Stimulated activated CD8-positive, alpha-beta memory T cell treated with anti-CD3 and anti-CD28 coated beads, Interleukin-15, amount 100 ng/mL, for 24 hours (primary cell): ENCODE data around the gene APP.
"Not testable (repeated sequence)": the region's sequence is repeated elsewhere in the genome, so short reads cannot be mapped to it uniquely, and the experiment has no call there.

ENCODE experiments used
- DNase-seq: peaks from one replicate; pipeline ENCODE4 v3.0.0-alpha.2; 2020; ENCODE audit warnings: low read depth

Gene APP

DNA sequence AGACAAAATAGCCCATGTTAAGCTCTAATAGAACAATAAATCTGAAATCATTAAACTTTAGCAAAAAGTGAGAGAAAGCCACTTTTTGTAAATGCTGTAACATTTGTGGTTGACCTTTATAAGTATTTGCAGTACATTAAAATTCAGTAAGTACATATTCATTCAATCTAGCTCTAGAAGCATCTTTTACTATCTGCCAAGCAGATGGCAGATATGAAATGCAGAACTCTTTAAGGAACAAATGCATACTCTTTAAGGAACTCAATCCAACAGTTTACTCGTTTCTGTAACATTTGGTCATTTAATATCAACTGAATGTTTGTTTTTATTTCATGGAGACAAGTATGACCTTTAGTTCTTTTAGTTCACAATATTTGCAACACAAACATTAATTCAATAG lies 150.1 kb downstream of the APP start:
- DNase-seq = no peak

DNA sequence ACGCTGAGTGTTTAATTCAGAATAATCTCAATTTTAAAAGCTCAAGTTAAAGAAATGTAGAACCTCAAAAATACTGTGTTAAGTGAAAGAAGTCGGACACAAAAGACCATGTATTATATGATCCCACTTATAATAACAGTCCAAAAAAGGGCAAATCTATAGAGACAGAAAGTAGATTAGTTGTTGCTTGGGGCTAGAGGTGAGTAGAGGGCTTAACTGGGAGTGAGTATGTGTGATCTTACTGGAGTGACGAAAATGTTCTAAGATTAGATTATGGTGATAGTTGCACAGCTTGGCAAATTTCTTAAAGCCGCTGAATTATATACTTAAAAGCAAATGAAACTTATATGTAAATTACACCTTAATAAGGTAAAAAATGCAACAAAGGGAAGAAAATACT lies 150.5 kb downstream of the APP start:
- no peak for DNase-seq

DNA sequence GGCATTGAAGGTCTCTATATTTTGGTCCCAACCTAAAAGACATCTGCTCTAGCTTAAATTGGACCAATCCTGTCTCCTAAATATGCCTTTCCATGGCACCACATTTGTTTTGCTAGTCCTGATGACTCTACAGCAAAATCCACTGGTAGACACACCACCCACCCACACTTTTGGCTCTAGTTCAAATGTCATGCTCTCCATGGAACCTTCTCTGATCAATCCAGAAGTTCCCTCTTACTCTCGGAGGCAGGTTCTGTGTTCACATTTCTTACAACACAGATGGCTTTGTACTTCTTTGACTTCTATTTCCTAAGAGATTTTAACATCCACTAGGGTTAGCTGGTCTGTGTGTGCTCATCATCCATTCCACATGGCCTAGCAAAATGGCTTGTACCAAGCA lies 151.3 kb downstream of the APP start:
- no peak for DNase-seq

DNA sequence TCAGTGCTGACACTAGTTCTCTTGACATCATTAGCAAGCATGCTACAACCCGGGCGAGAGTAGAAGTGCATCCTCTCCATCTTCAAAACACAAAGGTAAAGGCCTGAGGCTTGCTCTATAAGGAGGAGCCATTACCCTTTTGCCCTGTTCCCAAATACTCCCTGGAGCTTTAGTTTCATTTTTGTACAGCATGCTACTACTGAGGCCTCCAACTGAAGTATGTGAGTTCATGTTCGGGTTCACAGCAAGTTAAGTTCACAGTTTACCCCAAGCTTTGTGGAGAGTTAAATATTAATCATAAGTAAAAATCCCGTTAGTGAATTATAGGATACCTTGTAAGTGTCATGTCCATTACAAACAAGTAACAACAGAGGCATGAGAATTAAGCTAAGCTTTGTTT lies 156.6 kb downstream of the APP start:
- no peak for DNase-seq

DNA sequence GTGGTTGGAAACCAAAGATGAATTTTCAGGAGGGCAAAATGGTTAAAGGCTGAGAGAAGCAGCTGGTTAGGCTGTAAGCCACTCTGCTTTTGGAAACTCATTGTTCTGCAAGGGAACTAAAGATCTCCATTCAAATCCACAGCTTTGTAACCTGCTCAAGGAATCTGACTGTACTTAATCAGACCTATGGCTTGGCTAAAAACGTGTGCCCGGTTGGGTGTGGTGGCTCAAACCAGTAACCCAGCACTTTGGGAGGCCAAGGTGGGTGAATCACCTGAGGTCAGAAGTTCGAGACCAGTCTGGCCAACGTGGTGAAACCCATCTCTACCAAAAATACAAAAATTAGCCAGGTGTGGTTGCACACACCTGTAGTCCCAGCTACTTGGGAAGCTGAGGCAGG lies 158.1 kb downstream of the APP start:
- not testable (repeated sequence) for DNase-seq

DNA sequence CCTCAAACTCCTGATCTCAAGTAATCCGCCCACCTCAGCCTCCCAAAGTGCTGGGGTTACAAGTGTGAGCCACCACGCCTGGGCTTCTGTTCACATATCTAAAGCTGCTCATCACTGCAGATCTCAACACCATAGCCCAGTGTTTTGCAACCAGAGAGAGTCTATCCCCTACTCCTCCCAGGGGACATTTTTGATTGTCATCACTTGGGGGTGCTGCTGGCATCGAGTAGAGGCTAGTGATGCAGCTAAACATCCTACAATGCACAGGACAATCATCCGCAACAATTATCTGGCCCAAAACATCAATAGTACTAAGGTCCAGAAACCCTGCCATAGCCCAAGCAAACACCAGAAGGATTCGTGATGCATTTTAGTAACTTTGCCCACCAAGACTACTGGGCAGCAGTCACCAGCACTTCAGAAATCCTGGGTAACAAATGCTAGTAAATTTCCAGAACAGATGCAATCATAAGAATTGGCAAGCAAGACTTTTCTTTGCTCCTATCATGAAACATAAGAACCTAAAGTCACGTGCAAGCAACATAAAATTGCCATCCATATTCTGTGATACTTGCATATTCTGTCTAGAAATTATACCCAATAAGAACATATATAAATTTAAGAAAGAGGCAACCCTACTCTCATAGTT lies 159.2 kb downstream of the APP start:
- DNase-seq = no peak

DNA sequence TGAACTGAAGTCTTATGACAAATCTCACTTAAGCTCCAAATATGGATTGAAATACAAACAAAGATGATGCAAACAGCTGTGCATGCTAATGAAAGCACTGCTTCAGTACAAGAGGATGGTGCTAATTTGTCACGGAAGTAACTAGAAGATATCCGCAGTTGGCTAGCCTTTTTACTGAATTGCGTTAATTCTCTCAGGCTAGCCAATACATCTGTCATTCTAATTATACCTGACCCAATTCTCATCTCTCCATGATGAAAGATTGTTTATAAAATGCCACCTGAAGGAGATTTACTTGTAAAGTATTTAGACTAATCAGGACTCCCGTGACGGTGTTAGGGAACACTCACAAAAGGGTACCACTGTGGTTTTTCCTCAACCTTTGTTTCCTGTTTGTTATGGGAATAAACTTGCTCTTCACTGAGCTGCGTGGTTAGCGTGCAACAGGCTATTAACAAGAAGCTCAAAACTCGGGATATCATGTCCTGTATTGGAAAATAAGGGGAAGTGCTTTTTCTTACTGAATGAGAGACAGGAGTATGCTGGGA lies 162.5 kb downstream of the APP start:
- no peak for DNase-seq

DNA sequence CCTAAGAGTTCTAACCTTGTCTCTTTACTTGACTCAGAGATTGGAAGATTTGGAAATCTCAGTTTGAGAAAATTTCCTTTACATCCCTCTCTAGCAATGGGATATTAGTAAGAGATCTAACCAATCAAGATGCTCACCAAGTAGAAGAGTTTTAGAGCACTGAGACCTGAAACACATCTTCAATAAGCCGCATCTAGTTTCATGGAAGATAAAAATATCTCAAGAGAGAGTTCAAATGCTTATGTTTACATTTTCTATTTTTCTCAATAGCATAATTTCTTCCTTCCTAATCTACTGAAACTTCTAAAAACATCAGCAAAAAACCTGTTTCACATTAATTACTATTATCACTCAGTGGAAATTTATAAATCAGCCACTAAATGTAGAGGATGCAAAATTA lies 165.1 kb downstream of the APP start:
- no peak for DNase-seq

DNA sequence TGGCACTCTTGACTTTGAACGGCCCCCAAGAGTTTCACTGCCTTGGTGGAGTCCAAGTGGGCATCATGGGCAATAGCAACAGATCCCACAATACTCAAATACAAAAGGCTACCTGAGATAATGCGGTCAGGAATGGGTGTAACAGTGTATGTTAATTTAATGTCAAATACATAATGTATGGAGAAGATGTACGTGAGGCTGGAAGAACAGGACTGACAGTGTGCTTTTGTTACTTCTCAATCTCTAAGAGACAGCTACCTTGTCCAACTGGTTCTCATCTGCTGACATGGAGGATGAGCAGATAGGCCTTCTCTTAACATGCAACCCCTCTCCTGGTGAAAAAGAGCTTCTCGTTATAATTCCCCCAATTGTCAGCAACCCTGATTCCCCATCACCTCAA lies 167.2 kb downstream of the APP start:
- DNase-seq = no peak

DNA sequence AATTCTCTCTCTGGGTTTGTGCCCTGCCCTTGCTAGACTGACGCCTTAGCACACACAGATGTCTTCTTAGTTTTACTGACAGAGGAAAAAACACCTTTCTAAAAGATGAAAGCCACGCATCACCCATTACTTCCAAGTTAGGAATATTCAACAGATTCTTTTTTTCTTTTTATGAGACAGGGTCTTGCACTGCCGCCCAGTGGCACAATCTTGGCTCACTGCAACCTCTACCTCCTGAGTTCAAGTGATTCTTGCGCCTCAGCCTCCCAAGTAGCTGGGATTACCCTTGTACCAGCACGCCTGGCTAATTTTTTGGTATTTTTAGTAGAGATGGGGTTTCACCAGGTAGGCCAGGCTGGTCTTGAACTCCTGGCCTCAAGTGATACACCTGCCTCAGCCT lies 169.2 kb downstream of the APP start:
- no peak for DNase-seq

DNA sequence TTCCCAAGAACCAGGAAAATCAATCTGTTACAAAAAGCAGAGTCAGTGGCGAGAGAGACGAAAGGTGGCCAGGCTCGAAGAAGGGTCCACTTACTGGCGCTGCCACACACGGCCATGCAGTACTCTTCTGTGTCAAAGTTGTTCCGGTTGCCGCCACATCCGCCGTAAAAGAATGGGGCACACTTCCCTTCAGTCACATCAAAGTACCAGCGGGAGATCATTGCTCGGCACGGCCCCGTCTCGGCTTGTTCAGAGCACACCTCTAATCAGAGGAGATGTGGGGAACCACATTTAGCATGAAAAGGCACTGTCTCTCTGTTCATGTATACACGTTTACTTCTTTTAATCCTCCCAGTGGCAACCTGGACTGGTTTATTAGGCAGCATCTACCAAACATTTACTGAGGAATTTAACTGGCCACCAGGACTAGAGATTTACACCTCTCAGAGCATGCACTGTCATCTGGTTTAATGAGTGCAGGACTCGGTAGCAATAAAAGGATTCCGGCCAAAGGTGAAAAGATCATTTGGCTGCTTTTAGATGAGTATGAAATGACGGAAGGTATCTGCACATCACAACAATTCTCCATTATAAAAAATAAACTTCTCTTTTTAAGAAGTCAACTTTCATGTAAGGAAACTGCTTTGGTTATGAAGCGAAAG lies 170.5 kb downstream of the APP start:
- peak; percentile 0 for DNase-seq

DNA sequence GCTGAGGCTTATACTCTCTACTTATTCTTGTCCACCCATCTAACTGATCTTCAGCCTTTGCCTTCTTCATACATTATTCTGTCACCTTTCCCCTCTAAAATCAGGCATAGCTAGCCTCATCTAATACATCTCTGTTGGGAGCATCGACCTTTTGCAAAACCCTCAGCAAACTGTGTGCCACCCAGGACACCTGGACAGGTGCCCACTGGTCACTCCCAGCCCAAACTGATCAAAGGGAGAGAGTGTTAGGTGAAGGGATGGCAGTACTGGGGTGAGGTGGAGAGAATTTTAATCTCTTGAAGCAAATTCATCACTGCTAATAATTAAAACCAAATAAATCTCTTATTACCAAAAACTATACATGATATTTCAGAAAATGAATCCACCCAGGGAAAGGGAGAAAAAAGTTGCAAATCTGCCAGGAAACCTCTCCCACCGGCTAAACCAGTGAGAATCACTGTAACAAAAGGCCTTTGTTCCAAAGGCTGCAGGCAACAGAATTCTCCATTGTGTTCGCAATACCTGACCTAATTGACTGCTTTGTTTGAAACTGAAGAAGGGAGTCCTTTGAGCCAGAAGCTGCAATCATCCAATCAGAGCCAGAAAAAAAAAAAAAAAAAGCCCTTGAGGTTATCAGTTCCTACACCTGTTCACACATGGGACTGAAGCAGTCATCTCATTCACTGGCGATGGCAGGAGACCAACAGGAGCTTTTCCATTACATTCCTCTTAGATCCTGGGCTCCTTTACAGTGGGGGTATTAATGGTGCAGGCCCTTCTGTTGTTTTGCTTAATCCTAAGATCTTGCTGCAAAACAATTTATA lies 172.6 kb downstream of the APP start:
- DNase-seq = no peak

DNA sequence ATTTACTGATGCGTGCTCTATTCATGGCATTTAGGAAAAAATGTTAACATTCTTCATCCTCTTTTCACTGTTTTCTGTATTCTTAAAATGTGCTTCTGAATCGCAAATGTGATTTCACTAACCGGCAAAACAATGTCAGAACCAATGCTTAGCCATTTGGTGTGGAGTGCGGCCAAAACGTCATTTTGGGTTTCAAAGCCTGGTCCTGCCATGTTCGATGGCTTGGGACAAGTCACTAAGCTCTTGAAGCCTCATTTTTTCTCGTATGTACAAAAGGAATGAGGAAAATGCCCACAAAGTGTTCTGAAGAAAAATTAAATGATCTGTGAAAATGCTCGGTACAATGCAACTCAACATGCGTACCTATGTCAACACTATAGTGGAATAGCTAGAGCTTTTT lies 175.3 kb downstream of the APP start:
- DNase-seq = no peak

DNA sequence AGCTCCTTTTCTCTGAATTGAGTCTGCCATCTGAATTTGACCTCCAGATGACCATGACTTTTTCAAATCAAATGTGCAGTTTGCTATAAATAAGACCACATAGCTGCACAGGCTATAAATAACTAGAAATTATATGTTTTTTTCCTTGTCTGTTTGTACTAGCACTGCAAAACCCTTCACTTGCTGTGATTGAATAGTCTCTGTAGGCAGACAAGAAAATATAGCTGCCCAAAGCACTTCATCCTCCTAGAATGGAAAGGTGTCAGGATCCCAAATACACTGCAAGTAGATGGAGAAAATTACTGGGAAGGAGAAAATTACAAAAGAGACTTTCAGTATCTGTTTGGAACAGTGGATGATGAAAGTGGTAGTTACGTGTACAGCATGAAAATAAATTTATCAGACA lies 175.8 kb downstream of the APP start:
- no peak for DNase-seq

DNA sequence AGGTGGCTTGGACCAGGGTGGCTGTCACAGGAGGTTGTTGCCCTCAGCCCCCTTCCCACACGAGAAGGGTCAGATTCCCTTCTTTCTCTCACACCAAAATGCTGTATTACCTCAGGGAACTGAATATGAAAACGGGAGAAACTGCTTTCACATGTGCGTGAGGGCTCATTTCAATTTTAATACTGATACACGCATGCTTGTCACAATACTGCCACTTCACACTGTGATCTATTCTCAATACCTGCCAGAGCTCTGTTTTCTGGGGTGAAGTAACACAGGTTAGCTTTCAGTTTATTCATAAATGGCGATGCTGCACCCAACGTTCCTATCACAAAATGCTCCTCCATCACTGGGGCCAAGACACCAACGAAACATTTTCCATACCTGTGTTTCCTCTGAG lies 181.8 kb downstream of the APP start:
- no peak for DNase-seq

DNA sequence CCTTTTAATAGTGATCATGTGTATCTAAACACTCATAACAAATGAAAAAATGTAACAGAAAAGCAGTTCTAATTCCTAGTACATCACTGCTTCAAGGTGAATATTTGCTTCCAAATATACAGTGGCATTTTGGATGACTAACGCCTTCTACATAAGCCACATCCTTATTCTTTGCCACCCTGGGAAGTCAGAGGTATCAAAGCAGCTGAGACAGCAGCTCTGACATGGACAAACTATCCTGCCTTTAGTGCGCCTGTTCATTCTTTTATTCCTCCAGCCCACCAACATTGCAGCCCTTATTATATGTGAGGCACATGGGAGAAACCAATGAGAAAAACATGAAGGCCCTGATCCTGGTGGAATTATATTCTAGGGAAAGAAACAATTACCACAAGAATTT lies 183.0 kb downstream of the APP start:
- no peak for DNase-seq

DNA sequence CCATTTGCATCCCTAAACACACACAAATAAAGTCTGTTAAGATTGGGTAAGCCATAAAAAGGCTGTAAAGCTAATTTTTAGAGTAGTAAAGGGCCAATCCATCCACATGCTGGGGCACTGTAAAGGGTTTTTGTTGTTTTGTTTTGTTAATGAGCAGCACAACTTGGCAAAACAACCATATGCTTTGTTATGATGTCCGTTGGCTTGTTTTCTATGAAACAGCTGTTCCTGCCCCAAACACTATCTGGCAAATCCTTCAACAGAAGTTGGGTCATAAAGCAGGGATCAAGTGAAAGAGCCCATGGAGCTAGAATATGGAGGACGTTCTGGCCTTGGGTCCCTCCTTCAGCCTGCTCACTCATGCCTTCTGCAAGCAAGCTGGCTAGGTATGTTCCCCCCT lies 183.6 kb downstream of the APP start:
- DNase-seq = no peak

DNA sequence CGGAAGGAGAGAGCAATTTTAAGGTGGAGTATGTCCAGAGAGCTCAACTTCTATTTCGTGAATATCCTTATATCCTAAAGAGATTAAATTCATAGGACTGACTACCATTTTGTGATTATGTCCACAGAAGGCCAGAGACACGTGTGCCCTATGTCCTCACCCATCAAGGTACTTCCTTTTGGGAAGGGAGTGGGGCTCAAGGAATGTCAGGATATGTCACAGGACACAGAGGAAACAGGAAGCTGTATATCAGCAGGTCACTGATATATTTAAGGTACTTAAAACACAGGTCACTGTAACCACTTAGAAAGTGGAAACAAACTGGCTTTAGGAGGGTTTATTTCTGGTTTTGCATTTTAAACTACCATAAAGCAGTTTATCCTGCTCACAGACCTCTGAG lies 184.6 kb downstream of the APP start:
- DNase-seq = no peak

DNA sequence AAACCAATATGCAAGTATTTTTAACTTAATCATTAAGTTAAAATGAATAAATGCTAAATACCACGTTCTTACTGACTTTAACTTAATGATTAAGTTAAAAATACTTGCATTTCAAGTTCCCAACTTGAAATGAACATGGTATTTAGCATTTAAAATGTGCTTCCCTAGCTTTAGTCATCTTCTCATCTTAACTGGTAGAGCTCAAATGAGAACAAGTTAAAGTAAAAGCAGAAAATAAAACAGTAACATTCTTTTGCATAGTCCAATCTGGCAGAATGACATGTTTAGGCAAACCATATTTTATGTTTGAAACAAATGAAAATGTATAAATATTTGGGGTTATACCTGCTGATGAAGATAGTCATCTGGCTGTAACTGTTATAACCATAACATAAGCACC lies 186.0 kb downstream of the APP start:
- no peak for DNase-seq

DNA sequence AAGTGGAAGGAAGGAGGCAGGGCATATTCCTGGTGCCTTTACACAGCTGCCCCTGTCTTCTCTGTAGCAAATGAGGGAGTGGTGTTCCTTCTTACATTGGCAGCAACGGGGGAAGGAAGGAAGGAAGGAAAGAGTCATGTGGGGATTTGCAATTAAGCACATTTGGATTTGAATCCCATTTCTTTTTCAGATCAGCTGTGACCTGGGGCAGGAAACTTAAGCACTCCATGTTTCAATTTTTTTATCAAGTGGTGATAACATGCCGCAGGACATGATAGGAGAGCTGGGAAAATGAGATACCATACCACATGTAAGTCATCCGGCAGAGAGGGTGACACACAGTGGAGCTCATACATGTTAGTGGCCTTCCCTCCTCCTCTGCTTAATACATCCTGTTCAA lies 186.8 kb downstream of the APP start:
- no peak for DNase-seq

DNA sequence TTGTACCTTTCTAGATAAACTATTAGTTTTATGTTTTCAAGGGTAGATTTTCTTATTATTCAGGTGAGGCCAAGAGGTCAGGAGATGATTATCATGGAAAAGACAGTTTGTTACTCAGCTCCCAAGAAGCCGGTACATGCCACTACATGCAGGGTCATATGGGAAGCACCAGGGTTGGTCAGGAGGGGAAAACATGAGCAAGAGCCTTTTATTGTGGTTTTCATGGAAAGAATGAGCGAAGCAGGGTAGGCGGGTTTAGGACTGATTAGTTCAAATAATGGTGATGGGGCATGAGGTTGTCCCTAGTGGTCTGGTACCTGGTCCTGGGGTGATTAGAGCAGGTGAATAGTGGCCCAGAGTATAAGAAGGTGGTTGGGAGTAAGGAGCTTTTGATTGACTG lies 189.9 kb downstream of the APP start:
- no peak for DNase-seq

DNA sequence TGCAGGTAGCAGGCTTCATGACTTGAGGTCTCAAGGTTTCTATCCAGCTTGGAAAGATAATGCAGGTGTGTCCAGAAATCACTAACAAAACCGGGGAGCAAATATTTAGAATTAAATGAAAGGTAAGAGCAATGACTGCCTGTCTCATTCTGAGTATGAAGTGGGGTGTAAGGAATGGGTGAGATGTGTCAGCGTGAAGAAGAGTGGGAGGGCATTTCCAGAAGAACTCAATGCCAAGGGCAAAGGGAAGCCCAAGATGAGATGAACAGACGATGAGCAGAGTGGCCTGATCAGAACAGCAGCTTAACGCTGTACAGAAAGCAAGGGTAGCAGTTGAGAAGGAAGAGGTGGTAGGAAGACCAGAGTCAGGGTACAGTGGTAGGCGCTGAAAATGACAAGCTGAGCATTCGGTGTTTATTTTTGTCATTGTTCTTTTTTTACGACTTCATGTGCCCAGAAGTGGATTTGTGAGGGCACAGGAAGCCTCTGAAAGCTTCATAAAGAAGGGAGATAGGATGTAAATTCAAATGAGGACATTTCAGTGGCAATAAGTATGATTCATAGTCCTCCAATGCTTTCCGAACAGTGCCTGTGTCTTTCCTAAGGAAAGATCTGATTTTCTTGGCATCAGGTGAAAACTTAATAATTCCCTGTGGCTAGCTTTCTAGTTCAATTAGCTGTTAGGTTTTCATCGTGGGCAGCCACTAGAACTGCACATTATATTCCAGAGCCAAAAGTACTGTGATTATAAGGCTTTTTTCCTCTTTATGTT lies 190.5 kb downstream of the APP start:
- DNase-seq = no peak
